ENCODE data around the gene SORCS3.

Gene SORCS3

GRCh38 chr10:104780946-104781595 lies 140.0 kb downstream of the SORCS3 start:
- DNase-seq = no peak

GRCh38 chr10:104784452-104784851 lies 143.4 kb downstream of the SORCS3 start:
- no peak for DNase-seq

GRCh38 chr10:104791471-104791870 lies 150.4 kb downstream of the SORCS3 start:
- DNase-seq = no peak

GRCh38 chr10:104795411-104795810 lies 154.3 kb downstream of the SORCS3 start:
- no peak for DNase-seq

GRCh38 chr10:104796823-104797222 lies 155.7 kb downstream of the SORCS3 start:
- no peak for DNase-seq

- no peak for DNase-seq
Observed at GRCh38 chr10:104802941-104803340, 161.9 kb downstream of the SORCS3 start.

- no peak for DNase-seq
Observed at GRCh38 chr10:104804880-104805279, 163.8 kb downstream of the SORCS3 start.

GRCh38 chr10:104806801-104807200 lies 165.7 kb downstream of the SORCS3 start:
- DNase-seq = no peak

- DNase-seq = no peak
Observed at GRCh38 chr10:104807581-104808310, 166.7 kb downstream of the SORCS3 start.

GRCh38 chr10:104809288-104810090 lies 168.4 kb downstream of the SORCS3 start:
- no peak for DNase-seq

- DNase-seq = no peak
Observed at GRCh38 chr10:104811166-104811565, 170.1 kb downstream of the SORCS3 start.

- no peak for DNase-seq
Observed at GRCh38 chr10:104816501-104816900, 175.4 kb downstream of the SORCS3 start.

- no peak for DNase-seq
Observed at GRCh38 chr10:104819731-104820130, 178.6 kb downstream of the SORCS3 start.

- no peak for DNase-seq
Observed at GRCh38 chr10:104822088-104822487, 181.0 kb downstream of the SORCS3 start.

- no peak for DNase-seq
Observed at GRCh38 chr10:104824380-104825006, 183.4 kb downstream of the SORCS3 start.

- no peak for DNase-seq
Observed at GRCh38 chr10:104831272-104831671, 190.2 kb downstream of the SORCS3 start.

- no peak for DNase-seq
Observed at GRCh38 chr10:104834580-104834979, 193.5 kb downstream of the SORCS3 start.

GRCh38 chr10:104835422-104835821 lies 194.3 kb downstream of the SORCS3 start:
- no peak for DNase-seq

GRCh38 chr10:104842704-104843103 lies 201.6 kb downstream of the SORCS3 start:
- no peak for DNase-seq

GRCh38 chr10:104844073-104844472 lies 203.0 kb downstream of the SORCS3 start:
- no peak for DNase-seq

- DNase-seq = no peak
Observed at GRCh38 chr10:104850023-104850422, 208.9 kb downstream of the SORCS3 start.

- DNase-seq = no peak
Observed at GRCh38 chr10:104867966-104868598, 227.0 kb downstream of the SORCS3 start.

- no peak for DNase-seq
Observed at GRCh38 chr10:104872691-104873090, 231.6 kb downstream of the SORCS3 start.

Measured in CD4-positive, alpha-beta T cell treated with Interleukin-4 for 4 hours (primary cell).